Common myeloid progenitor, CD34-positive (primary cell): ENCODE data around the gene IL10.
A peak's percentile ranks its signal among the peaks of the same experiment; 100 is the strongest.

Experiments
- CTCF ChIA-PET: fragments of 350-600 bp; sonication (Branson Sonifier 250); formaldehyde crosslinking; loops from one replicate; lab custom pipeline; 2021; ENCODE audit warnings: antibody characterized with exemption; lab: Charles Lee
- POLR2A ChIA-PET: fragments of 350-600 bp; sonication (Branson Sonifier 250); formaldehyde crosslinking; loops from one replicate; lab custom pipeline; 2021; ENCODE audit warnings: antibody characterized with exemption; lab: Charles Lee
- DNase-seq, 3 donors: peaks; one replicate each; pipeline versions ENCODE4 v3.0.0 to v3.0.0-alpha.2; 2013
- H3K27ac ChIP-seq, 2 experiments: 1 replicate in 1 of 2; 2 replicates in 1 of 2; pipeline ENCODE4 v1.7.0; 2013; ENCODE audit warnings: inconsistent platforms in 2 of 2, low read length in 2 of 2, mild to moderate bottlenecking in 2 of 2, low read depth in 1 of 2, moderate library complexity in 1 of 2; ENCODE audit not compliant: severe bottlenecking in 2 of 2, insufficient read depth in 1 of 2, poor library complexity in 1 of 2
- H3K27me3 ChIP-seq, 5 experiments: replicated peaks in 2 of 5; 1 replicate in 3 of 5; 2 replicates in 2 of 5; pipeline versions ENCODE4 v1.6.1 to v1.7.0; 2013; ENCODE audit warnings: low read length in 4 of 5, mild to moderate bottlenecking in 2 of 5, moderate library complexity in 2 of 5, inconsistent platforms in 1 of 5; ENCODE audit not compliant: insufficient read depth in 5 of 5, control insufficient read depth in 4 of 5
- H3K36me3 ChIP-seq, 4 experiments: 1 replicate in 2 of 4; 2 replicates in 2 of 4; pipeline versions ENCODE4 v1.6.1 to v1.7.0; 2013; ENCODE audit warnings: low read length in 3 of 4, control low read depth in 1 of 4, mild to moderate bottlenecking in 1 of 4; ENCODE audit not compliant: control insufficient read depth in 4 of 4, insufficient read depth in 4 of 4
- H3K4me1 ChIP-seq, 4 experiments: 1 replicate in 3 of 4; 2 replicates in 1 of 4; pipeline versions ENCODE4 v1.6.1 to v1.7.1; 2013; ENCODE audit warnings: low read length in 3 of 4, mild to moderate bottlenecking in 3 of 4, control low read depth in 1 of 4, inconsistent platforms in 1 of 4, moderate library complexity in 1 of 4; ENCODE audit not compliant: control insufficient read depth in 4 of 4, insufficient read depth in 4 of 4; ENCODE audit errors: control extremely low read depth in 1 of 4
- H3K4me3 ChIP-seq, 7 experiments: 1 replicate in 4 of 7; 2 replicates in 3 of 7; pipeline versions ENCODE4 v1.5.1 to v1.7.0; 2013; ENCODE audit warnings: mild to moderate bottlenecking in 7 of 7, low read length in 6 of 7, moderate library complexity in 6 of 7, inconsistent platforms in 2 of 7, low read depth in 2 of 7, control low read depth in 1 of 7; ENCODE audit not compliant: insufficient read depth in 4 of 7, control insufficient read depth in 1 of 7; ENCODE audit errors: extremely low read depth in 1 of 7
- H3K9me3 ChIP-seq, 5 experiments: 1 replicate in 4 of 5; 2 replicates in 1 of 5; pipeline versions ENCODE4 v1.6.1 to v1.7.1; 2013; ENCODE audit warnings: low read length in 4 of 5, mild to moderate bottlenecking in 2 of 5, inconsistent platforms in 1 of 5, low read depth in 1 of 5, moderate library complexity in 1 of 5; ENCODE audit not compliant: control insufficient read depth in 4 of 5, insufficient read depth in 2 of 5; ENCODE audit errors: control extremely low read depth in 1 of 5
- WGBS: methylation state at CpG from one replicate; pipeline ENCODE4 v1.1.5; 2013; ENCODE audit not compliant: insufficient coverage; 5-methylcytosine and 5-hydroxymethylcytosine counted together

The IL10 gene

DNA sequence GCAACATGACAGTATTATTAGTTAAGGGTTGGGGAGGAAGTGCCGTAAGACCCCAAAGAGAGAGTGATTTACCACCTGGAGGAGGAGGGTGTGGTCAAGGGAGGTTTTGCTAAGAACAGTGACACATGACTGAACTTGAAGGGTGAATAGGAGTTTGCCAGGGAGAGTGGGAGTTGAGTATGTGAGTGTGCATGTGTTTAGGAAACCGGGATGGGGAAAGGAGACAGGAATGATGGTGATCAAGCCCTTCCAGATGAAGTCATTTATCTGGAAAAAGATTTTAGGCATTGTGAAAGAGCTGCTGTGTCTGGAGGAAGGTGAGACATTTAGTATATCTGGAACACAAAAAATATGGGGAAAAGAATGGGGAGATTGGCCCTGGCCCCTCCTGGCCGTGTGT is 28.1 kb upstream of the IL10 start:
- DNase-seq: no peak
- 96% methylated on average over 3 of the region's 3 CpGs for WGBS
- Histone ChIP-seq H3K27me3 (no peaks in the 10 kb centered on the region), H3K9me3 (no peaks in the 10 kb centered on the region), H3K4me3 (no peak overlapping the region), H3K27ac (no peak overlapping the region), H3K4me1 (peaks cover 0 to 10% (median under 1%) of the 10 kb centered on the region in 4 experiments), H3K36me3 (no peaks in the 10 kb centered on the region)
- ChIA-PET POLR2A (interaction anchor here (0.6 kb wide), 1 partner anchor 240 kb away, joined by 3 read pairs; no protein-coding TSS in a partner anchor), CTCF (interaction anchor here (1.3 to 4.0 kb wide), 8 partner anchors 7 to 182 kb away, joined by 4 to 26 read pairs (median 6); no protein-coding TSS in a partner anchor)

- H3K9me3 ChIP-seq: no peaks in the 10 kb centered on the region
- H3K27me3 ChIP-seq: no peaks in the 10 kb centered on the region
- no peak overlapping the region for H3K27ac ChIP-seq
- H3K4me3 ChIP-seq: no peak overlapping the region
- WGBS: 96% methylated on average over 3 of the region's 3 CpGs
- H3K36me3 ChIP-seq: no peaks in the 10 kb centered on the region
- no peak for DNase-seq
- POLR2A ChIA-PET: no interaction called here
- CTCF ChIA-PET: interaction anchor here (0.6 to 4.0 kb wide), 27 partner anchors 8 to 200 kb away, joined by 3 to 26 read pairs (median 4); partner anchors contain the start of genes IL10 and IL19
- peaks cover 0 to 13% (median under 1%) of the 10 kb centered on the region in 4 experiments for H3K4me1 ChIP-seq
Measured at GRCh38 chr1:206799311-206799710, 27.0 kb upstream of the IL10 start.

- H3K4me3 ChIP-seq: no peak overlapping the region
- WGBS: 94% methylated on average over 11 of the region's 13 CpGs
- peaks cover 0 to 13% (median under 1%) of the 10 kb centered on the region in 4 experiments for H3K4me1 ChIP-seq
- no peaks in the 10 kb centered on the region for H3K36me3 ChIP-seq
- H3K27ac ChIP-seq: no peak overlapping the region
- no peaks in the 10 kb centered on the region for H3K9me3 ChIP-seq
- POLR2A ChIA-PET: interaction anchor here (0.6 to 0.7 kb wide), 2 partner anchors 93 to 205 kb away, joined by 3 read pairs; no protein-coding TSS in a partner anchor
- no peak for DNase-seq
- H3K27me3 ChIP-seq: no peaks in the 10 kb centered on the region
- CTCF ChIA-PET: interaction anchor here (0.6 to 4.0 kb wide), 26 partner anchors 9 to 135 kb away, joined by 3 to 26 read pairs (median 4); partner anchors contain the start of genes IL10 and IL19
Measured at GRCh38 chr1:206798384-206798996, 26.2 kb upstream of the IL10 start.

DNA sequence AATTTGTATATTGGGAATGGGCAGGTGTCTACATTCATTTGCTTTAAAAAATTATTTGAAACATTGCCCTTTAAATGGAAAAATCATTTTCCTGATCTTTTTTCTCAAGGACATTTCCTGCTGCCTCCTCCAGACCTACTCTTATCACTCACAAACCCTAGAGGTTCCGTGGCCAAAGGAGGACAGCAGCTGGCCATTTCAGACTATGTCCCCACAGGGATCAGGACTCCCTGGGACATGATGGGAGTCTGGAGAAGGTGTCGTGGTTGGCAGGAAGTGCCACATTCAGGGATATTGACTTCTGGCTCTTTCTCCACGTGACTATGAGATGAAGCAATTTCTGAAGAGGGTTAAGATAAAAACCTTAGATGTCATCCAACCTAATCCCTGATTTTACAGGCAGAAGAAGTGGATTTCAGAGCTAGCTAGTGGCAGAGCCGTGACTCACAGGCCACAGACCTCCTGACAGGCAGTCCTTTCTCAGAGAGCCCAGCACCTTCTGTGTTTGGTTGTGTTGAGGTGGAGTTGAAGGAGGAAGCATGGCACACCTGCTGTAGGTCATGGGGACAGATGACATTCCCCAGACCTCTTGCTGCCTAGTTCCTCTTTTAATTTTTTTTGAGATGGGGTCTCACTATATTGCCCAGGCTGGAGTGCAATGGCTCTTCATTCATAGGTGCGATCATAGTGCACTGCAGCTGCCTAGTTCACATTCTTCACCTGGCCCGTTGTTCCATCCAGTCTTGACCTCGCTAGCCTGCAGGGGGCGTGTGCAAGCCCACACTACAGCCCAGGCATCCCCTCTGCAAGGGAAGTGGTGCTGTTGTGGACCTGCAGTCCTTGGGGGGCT is 25.5 kb upstream of the IL10 start:
- CTCF ChIA-PET: interaction anchor here (0.7 to 4.0 kb wide), 19 partner anchors 9 to 120 kb away, joined by 3 to 26 read pairs (median 5); partner anchors contain the start of genes IL10 and IL19
- Histone ChIP-seq H3K4me1 (peaks cover 0 to 13% (median under 1%) of the 10 kb centered on the region in 4 experiments), H3K27ac (no peak overlapping the region), H3K9me3 (no peaks in the 10 kb centered on the region), H3K36me3 (no peaks in the 10 kb centered on the region), H3K27me3 (no peaks in the 10 kb centered on the region), H3K4me3 (no peak overlapping the region)
- POLR2A ChIA-PET: interaction anchor here (0.6 to 0.7 kb wide), 2 partner anchors 93 to 205 kb away, joined by 3 read pairs; no protein-coding TSS in a partner anchor
- DNase-seq: peak; percentile 42 to 72 (median 60)
- WGBS: 41% methylated on average over 5 of the region's 8 CpGs

GRCh38 chr1:206796981-206797402 is 24.7 kb upstream of the IL10 start:
- H3K9me3 ChIP-seq: no peaks in the 10 kb centered on the region
- ChIA-PET CTCF (interaction anchor here (0.7 to 4.0 kb wide), 6 partner anchors 10 to 116 kb away, joined by 3 to 26 read pairs (median 18); partner anchors contain the start of gene IL19), POLR2A (no interaction called here)
- H3K4me1 ChIP-seq: peaks cover 0 to 16% (median 3%) of the 10 kb centered on the region in 4 experiments
- no peak overlapping the region for H3K4me3 ChIP-seq
- no peak overlapping the region for H3K27ac ChIP-seq
- WGBS: 98% methylated on average over 5 of the region's 8 CpGs
- no peak for DNase-seq
- H3K27me3 ChIP-seq: no peaks in the 10 kb centered on the region
- H3K36me3 ChIP-seq: no peaks in the 10 kb centered on the region

DNA sequence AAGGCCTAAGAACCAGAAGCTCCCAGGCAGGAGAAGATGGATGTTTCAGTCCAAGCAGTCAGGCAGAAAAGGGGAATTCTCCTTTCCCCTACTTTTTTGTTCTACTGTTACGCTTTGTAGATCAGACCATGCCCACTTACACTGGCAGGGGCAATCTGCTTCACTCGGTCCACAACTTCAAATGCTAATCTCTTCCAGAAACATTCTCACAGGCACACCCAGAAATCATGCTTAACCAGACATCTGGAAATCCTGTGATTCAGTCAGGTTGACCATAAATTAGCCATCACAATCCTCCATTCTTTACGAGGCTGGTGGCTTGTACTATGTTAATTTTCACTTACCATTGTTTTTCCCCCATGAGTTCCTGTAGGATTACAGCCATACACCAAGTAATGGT is 23.8 kb upstream of the IL10 start:
- Histone ChIP-seq H3K9me3 (no peaks in the 10 kb centered on the region), H3K36me3 (no peaks in the 10 kb centered on the region), H3K4me1 (peaks cover 0 to 24% (median 11%) of the 10 kb centered on the region in 4 experiments), H3K27me3 (no peaks in the 10 kb centered on the region), H3K27ac (no peak overlapping the region), H3K4me3 (no peak overlapping the region)
- CTCF ChIA-PET: interaction anchor here (0.9 to 2.5 kb wide), 8 partner anchors 10 to 116 kb away, joined by 3 to 13 read pairs (median 4); no protein-coding TSS in a partner anchor
- DNase-seq: no peak
- POLR2A ChIA-PET: no interaction called here
- 89% methylated on average over 3 of the region's 3 CpGs for WGBS
